ENCODE measurements around the gene KLK12.

DNA sequence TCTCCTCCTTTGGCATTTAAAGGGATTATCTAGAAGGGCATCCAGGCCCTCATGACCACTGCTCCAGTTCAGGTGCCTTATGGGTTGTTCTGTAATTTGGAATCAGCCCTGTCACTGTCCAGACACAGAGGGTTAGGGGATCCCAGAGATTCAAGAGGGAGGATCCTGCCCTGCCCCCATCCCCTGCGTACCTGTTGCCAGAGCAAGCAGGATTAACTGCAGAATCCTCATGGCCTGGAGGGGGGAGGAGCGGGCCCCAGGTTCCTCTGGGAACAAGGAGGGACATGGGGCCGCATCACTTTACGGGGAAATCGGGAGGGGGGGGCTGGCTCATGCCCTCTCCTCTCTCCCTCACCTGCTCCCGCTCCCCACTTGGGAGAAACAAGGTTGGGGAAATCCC, 9.4 kb downstream of the KLK12 start:
- TF ChIP-seq, protein P1, sequence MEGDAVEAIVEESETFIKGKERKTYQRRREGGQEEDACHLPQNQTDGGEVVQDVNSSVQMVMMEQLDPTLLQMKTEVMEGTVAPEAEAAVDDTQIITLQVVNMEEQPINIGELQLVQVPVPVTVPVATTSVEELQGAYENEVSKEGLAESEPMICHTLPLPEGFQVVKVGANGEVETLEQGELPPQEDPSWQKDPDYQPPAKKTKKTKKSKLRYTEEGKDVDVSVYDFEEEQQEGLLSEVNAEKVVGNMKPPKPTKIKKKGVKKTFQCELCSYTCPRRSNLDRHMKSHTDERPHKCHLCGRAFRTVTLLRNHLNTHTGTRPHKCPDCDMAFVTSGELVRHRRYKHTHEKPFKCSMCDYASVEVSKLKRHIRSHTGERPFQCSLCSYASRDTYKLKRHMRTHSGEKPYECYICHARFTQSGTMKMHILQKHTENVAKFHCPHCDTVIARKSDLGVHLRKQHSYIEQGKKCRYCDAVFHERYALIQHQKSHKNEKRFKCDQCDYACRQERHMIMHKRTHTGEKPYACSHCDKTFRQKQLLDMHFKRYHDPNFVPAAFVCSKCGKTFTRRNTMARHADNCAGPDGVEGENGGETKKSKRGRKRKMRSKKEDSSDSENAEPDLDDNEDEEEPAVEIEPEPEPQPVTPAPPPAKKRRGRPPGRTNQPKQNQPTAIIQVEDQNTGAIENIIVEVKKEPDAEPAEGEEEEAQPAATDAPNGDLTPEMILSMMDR (IDR thresholded peaks at IDR 0.05; ENCODE audit: poor library complexity, severe bottlenecking): no peak
- TF ChIP-seq, protein P2, sequence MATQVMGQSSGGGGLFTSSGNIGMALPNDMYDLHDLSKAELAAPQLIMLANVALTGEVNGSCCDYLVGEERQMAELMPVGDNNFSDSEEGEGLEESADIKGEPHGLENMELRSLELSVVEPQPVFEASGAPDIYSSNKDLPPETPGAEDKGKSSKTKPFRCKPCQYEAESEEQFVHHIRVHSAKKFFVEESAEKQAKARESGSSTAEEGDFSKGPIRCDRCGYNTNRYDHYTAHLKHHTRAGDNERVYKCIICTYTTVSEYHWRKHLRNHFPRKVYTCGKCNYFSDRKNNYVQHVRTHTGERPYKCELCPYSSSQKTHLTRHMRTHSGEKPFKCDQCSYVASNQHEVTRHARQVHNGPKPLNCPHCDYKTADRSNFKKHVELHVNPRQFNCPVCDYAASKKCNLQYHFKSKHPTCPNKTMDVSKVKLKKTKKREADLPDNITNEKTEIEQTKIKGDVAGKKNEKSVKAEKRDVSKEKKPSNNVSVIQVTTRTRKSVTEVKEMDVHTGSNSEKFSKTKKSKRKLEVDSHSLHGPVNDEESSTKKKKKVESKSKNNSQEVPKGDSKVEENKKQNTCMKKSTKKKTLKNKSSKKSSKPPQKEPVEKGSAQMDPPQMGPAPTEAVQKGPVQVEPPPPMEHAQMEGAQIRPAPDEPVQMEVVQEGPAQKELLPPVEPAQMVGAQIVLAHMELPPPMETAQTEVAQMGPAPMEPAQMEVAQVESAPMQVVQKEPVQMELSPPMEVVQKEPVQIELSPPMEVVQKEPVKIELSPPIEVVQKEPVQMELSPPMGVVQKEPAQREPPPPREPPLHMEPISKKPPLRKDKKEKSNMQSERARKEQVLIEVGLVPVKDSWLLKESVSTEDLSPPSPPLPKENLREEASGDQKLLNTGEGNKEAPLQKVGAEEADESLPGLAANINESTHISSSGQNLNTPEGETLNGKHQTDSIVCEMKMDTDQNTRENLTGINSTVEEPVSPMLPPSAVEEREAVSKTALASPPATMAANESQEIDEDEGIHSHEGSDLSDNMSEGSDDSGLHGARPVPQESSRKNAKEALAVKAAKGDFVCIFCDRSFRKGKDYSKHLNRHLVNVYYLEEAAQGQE (IDR thresholded peaks at IDR 0.05; ENCODE audit: borderline replicate concordance): no peak

All from neural cell (in vitro differentiated cells).